IMR-90 (cell line): ENCODE measurements around the gene LYRM2. TPM values are rescaled to one million over a fixed set of nuclear protein-coding genes. Genes with fewer than 3 reads are reported as not detected.

Experiments
- ATAC-seq: fragments of 200-7000 bp; cut with Tn5 transposase; 2 replicates; pipeline ENCODE4 v1.9.1; 2020; ENCODE audit warnings: low read depth, mild to moderate bottlenecking, moderate library complexity
- BruUV-seq: library from RNA; stranded (reverse); fragments of 400-500 nt; replicated peaks from 2 replicates; lab custom pipeline; 2021; lab: Mats Ljungman, UMichigan
- CTCF ChIA-PET: fragments of 300-600 bp; formaldehyde crosslinking; extraction: SDS; loops from one replicate; lab custom pipeline; 2021; ENCODE audit warnings: antibody characterized with exemption; lab: Yijun Ruan, JAX
- POLR2A ChIA-PET: fragments of 300-600 bp; sonication (Branson Sonifier 250); formaldehyde crosslinking; loops from one replicate; lab custom pipeline; 2022; ENCODE audit warnings: antibody characterized with exemption; ENCODE audit not compliant: unreplicated experiment; lab: Charles Lee
- DNase-seq: peaks from one replicate; pipeline ENCODE4 v3.0.0; 2013
- H2AFZ ChIP-seq: replicated peaks from 2 replicates; pipeline ENCODE3; 2013; ENCODE audit warnings: low read length, mild to moderate bottlenecking; ENCODE audit not compliant: poor library complexity
- H2AK5ac ChIP-seq: 2 replicates; pipeline ENCODE4 v1.6.1; 2013; ENCODE audit warnings: low read depth, low read length, inconsistent platforms
- H2AK9ac ChIP-seq: replicated peaks from 2 replicates; pipeline ENCODE3; 2013; ENCODE audit warnings: mild to moderate bottlenecking, low read depth, low read length, moderate library complexity; ENCODE audit not compliant: poor library complexity
- H2BK120ac ChIP-seq: 2 replicates; pipeline ENCODE4 v1.6.1; 2013; ENCODE audit warnings: low read depth, low read length, inconsistent platforms
- H2BK15ac ChIP-seq: 3 replicates; pipeline ENCODE4 v1.6.1; 2013; ENCODE audit warnings: low read depth, low read length, inconsistent platforms
- H2BK20ac ChIP-seq: 2 replicates; pipeline ENCODE4 v1.6.1; 2013; ENCODE audit warnings: low read depth, mild to moderate bottlenecking, inconsistent platforms, low read length, moderate library complexity
- H2BK5ac ChIP-seq: 2 replicates; pipeline ENCODE4 v1.6.1; 2013; ENCODE audit warnings: mild to moderate bottlenecking, low read depth, low read length, inconsistent platforms; ENCODE audit not compliant: poor library complexity, severe bottlenecking
- H3K14ac ChIP-seq: replicated peaks from 2 replicates; pipeline ENCODE4 v1.6.1; 2013; ENCODE audit warnings: low read depth, low read length, inconsistent platforms
- H3K18ac ChIP-seq: 2 replicates; pipeline ENCODE4 v1.6.1; 2013; ENCODE audit warnings: low read depth, low read length, control low read depth
- H3K23ac ChIP-seq: 2 replicates; pipeline ENCODE4 v1.6.1; 2013; ENCODE audit warnings: low read depth, low read length, inconsistent platforms
- H3K27ac ChIP-seq: 2 replicates; pipeline ENCODE4 v1.5.1; 2013; ENCODE audit warnings: mild to moderate bottlenecking, control low read depth, low read length; ENCODE audit not compliant: insufficient read depth
- H3K27me3 ChIP-seq: 2 replicates; pipeline ENCODE4 v1.6.1; 2013; ENCODE audit warnings: low read length; ENCODE audit not compliant: control insufficient read depth, insufficient read depth
- H3K36me3 ChIP-seq: 2 replicates; pipeline ENCODE4 v1.6.1; 2013; ENCODE audit warnings: low read length, mixed read lengths; ENCODE audit not compliant: control insufficient read depth, insufficient read depth
- H3K4ac ChIP-seq: 2 replicates; pipeline ENCODE4 v1.6.1; 2013; ENCODE audit warnings: low read depth, low read length, inconsistent platforms
- H3K4me1 ChIP-seq: 2 replicates; pipeline ENCODE4 v1.6.1; 2013; ENCODE audit warnings: low read length, mixed read lengths; ENCODE audit not compliant: control insufficient read depth, insufficient read depth
- H3K4me2 ChIP-seq: 2 replicates; pipeline ENCODE4 v1.6.1; 2013; ENCODE audit warnings: low read depth, mild to moderate bottlenecking, control low read depth, low read length, moderate library complexity
- H3K4me3 ChIP-seq: 2 replicates; pipeline ENCODE4 v1.5.1; 2013; ENCODE audit warnings: low read depth, mild to moderate bottlenecking, control low read depth, low read length, moderate library complexity; ENCODE audit not compliant: insufficient read depth
- H3K56ac ChIP-seq: 2 replicates; pipeline ENCODE4 v1.6.1; 2013; ENCODE audit warnings: low read length, inconsistent platforms; ENCODE audit not compliant: insufficient read depth; ENCODE audit errors: extremely low read depth
- H3K79me1 ChIP-seq, 2 experiments: 2 replicates each; pipeline ENCODE4 v1.6.1; 2013; ENCODE audit warnings: low read length in 2 of 2, inconsistent platforms in 1 of 2, low read depth in 1 of 2
- H3K9ac ChIP-seq: 2 replicates; pipeline ENCODE4 v1.6.1; 2013; ENCODE audit warnings: low read depth, low read length, control low read depth
- H3K9me1 ChIP-seq: 2 replicates; pipeline ENCODE4 v1.6.1; 2013; ENCODE audit warnings: low read length, inconsistent platforms; ENCODE audit not compliant: insufficient read depth
- H3K9me3 ChIP-seq: 2 replicates; pipeline ENCODE4 v1.6.1; 2013; ENCODE audit warnings: low read length; ENCODE audit not compliant: control insufficient read depth, insufficient read depth
- H4K20me1 ChIP-seq: 2 replicates; pipeline ENCODE4 v1.6.1; 2013; ENCODE audit warnings: low read length, inconsistent platforms; ENCODE audit not compliant: insufficient read depth
- H4K5ac ChIP-seq: 2 replicates; pipeline ENCODE4 v1.6.1; 2013; ENCODE audit warnings: mild to moderate bottlenecking, low read depth, low read length, control low read depth
- H4K8ac ChIP-seq, 2 experiments: 2 replicates each; pipeline ENCODE4 v1.6.1; 2013; ENCODE audit warnings: low read depth in 2 of 2, low read length in 2 of 2, control low read depth in 1 of 2, inconsistent platforms in 1 of 2
- H4K91ac ChIP-seq: 2 replicates; pipeline ENCODE4 v1.6.1; 2013; ENCODE audit warnings: low read depth, low read length, inconsistent platforms; ENCODE audit not compliant: insufficient read depth
- BHLHE40 ChIP-seq: fragments of 150-350 bp; IDR thresholded peaks from 2 replicates; pipeline ENCODE4 v1.6.1; 2016; ENCODE audit warnings: mild to moderate bottlenecking, low read depth, low read length
- CEBPB ChIP-seq: IDR thresholded peaks from 2 replicates; pipeline ENCODE4 v1.6.1; 2012; ENCODE audit warnings: low read depth, low read length, improper control_type of control experiment
- FOS ChIP-seq: fragments of 150-350 bp; IDR thresholded peaks from 2 replicates; pipeline ENCODE4 v1.6.1; 2016; ENCODE audit warnings: low read depth, low read length
- MXI1 ChIP-seq: IDR thresholded peaks from 2 replicates; pipeline ENCODE4 v1.6.1; 2012; ENCODE audit warnings: low read depth, mild to moderate bottlenecking, low read length, moderate library complexity, borderline replicate concordance
- NFE2L2 ChIP-seq: fragments of 150-350 bp; IDR thresholded peaks from 2 replicates; pipeline ENCODE4 v1.6.1; 2016; ENCODE audit warnings: low read depth, mild to moderate bottlenecking, low read length
- POLR2A ChIP-seq: IDR thresholded peaks from 2 replicates; pipeline ENCODE4 v1.6.1; 2012; ENCODE audit warnings: mild to moderate bottlenecking, low read depth, low read length
- RAD21 ChIP-seq: IDR thresholded peaks from 2 replicates; pipeline ENCODE4 v1.6.1; 2012; ENCODE audit warnings: low read length, improper control_type of control experiment
- RCOR1 ChIP-seq: IDR thresholded peaks from 2 replicates; pipeline ENCODE4 v1.6.1; 2012; ENCODE audit warnings: mild to moderate bottlenecking, low read length, improper control_type of control experiment; ENCODE audit not compliant: insufficient replicate concordance
- RFX5 ChIP-seq: IDR thresholded peaks from 2 replicates; pipeline ENCODE4 v1.8.0; 2012; ENCODE audit warnings: low read depth, mild to moderate bottlenecking, low read length, moderate library complexity
- WGBS, 2 experiments: methylation state at CpG; one replicate each; pipeline versions ENCODE4 v1.1.5 to v1.1.7; 2013; ENCODE audit warnings: missing lambda C conversion rate in 2 of 2; ENCODE audit not compliant: insufficient read length in 1 of 2; ENCODE audit errors: extremely low coverage in 2 of 2; 5-methylcytosine and 5-hydroxymethylcytosine counted together
- dilution Hi-C: fragments of 300-500 bp; cut with HindIII; formaldehyde crosslinking; loops from one replicate; pipeline ENCODE4 v1.14.3; 2018; ENCODE audit warnings: low sequenced_read_pairs; ENCODE audit not compliant: unreplicated experiment
- in situ Hi-C: fragments of 300-500 bp; cut with MboI; formaldehyde crosslinking; loops from 3 replicates; pipeline ENCODE4 v1.14.3; 2019; ENCODE audit warnings: low sequenced_read_pairs, inconsistent platforms, mixed read lengths
- intact Hi-C: fragments of 100-400 bp; cut with micrococcal nuclease; formaldehyde crosslinking; loops from 2 replicates; pipeline ENCODE4 v1.10.0; 2022
- polyA plus RNA-seq, 3 experiments: library from polyadenylated mRNA; depleted of rRNA; stranded (reverse); fragments of >200 nt; gene quantifications; 2 replicates each; pipeline ENCODE4 v1.2.3, GENCODE V29; 2012; ENCODE audit warnings: low replicate concordance in 1 of 3
- total RNA-seq: library from RNA; depleted of rRNA; stranded (reverse); fragments of >200 nt; gene quantifications from 2 replicates; pipeline ENCODE4 v1.2.3, GENCODE V29; 2012

Gene LYRM2
- total and polyA plus RNA-seq, 2 of the 4 experiments (the other 2 are of a cell fraction), result 14.0 to 24.0 TPM

DNA sequence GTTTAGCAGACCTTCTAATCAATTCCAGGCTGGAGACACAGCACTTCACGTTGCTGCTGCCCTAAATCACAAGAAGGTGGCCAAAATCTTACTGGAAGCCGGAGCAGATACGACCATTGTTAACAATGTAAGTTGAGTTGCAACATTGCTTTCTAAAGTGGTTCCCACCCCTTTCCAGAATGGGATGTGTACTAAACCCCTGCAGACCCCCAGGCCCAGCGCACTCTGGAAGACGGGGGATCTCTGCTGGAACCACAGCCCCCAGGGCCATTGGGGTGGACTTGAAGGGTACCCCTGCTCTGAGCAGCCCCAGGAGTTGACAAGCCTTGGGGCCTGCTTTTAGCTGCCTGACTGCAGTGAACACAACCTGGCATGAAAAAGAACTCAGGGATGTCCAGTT, 22.0 kb downstream of the LYRM2 start:
- H3K4me3 ChIP-seq, result no peak overlapping the region
- no peak overlapping the region for H3K4ac ChIP-seq
- TF ChIP-seq BHLHE40 (no peak), POLR2A (no peak), MXI1 (no peak), NFE2L2 (no peak), CEBPB (no peak), RCOR1 (no peak), FOS (no peak), RAD21 (no peak), RFX5 (no peak)
- dilution Hi-C loops (no loop called here), intact Hi-C loops (no loop called here), in situ Hi-C loops (loop anchor here (25.0 kb wide), 1 partner anchor 629 kb away; no protein-coding TSS in a partner anchor)
- H3K27ac ChIP-seq, result no peak overlapping the region
- no peak overlapping the region for H2AK5ac ChIP-seq
- H2BK15ac ChIP-seq, result no peak overlapping the region
- H3K14ac ChIP-seq, result no peak overlapping the region
- H4K5ac ChIP-seq, result no peak overlapping the region
- no peak for DNase-seq
- H3K18ac ChIP-seq, result no peak overlapping the region
- H3K4me2 ChIP-seq, result no peak overlapping the region
- no peak overlapping the region for H2BK20ac ChIP-seq
- no peak overlapping the region for H3K9ac ChIP-seq
- H3K9me1 ChIP-seq, result no peaks in the 10 kb centered on the region
- ATAC-seq, result no peak
- CTCF ChIA-PET, result no interaction called here
- H3K23ac ChIP-seq, result no peak overlapping the region
- H3K27me3 ChIP-seq, result peaks cover 2% of the 10 kb centered on the region; the same call in 1 of the 2 replicates
- no peaks in the 10 kb centered on the region for H3K79me1 ChIP-seq
- H3K36me3 ChIP-seq, result no peaks in the 10 kb centered on the region
- H3K4me1 ChIP-seq, result no peaks in the 10 kb centered on the region
- no peak overlapping the region for H3K56ac ChIP-seq
- H4K8ac ChIP-seq, result no peak overlapping the region
- H3K9me3 ChIP-seq, result no peaks in the 10 kb centered on the region
- no CpG with 5 or more reads among the region's 5 CpGs for whole genome bisulfite sequencing, 2 experiments
- H2AFZ ChIP-seq, result no peak overlapping the region
- H4K20me1 ChIP-seq, result no peaks in the 10 kb centered on the region
- H2BK5ac ChIP-seq, result no peak overlapping the region
- no peak overlapping the region for H4K91ac ChIP-seq
- no peak overlapping the region for H2AK9ac ChIP-seq
- H2BK120ac ChIP-seq, result no peak overlapping the region
- POLR2A ChIA-PET, result no interaction called here
- no TSS peak for BruUV-seq
